GM18499 (cell line): ENCODE measurements around the gene PAK2.
"Not testable (repeated sequence)": the region's sequence is repeated elsewhere in the genome, so short reads cannot be mapped to it uniquely, and the experiment has no call there.

ENCODE experiments used
- ATAC-seq: cut with Tn5 transposase; IDR thresholded peaks from one replicate; pipeline ENCODE4 v1.9.1; 2021; ENCODE audit warnings: moderate number of reproducible peaks; ENCODE audit not compliant: insufficient read depth, unreplicated experiment

PAK2 gene

GRCh38 chr3:196777836-196778235 lies 38.2 kb downstream of the PAK2 start:
- ATAC-seq = no peak

- ATAC-seq = no peak
Measured at GRCh38 chr3:196778755-196779154, 39.1 kb downstream of the PAK2 start.

GRCh38 chr3:196782511-196782910 lies 42.9 kb downstream of the PAK2 start:
- ATAC-seq = no peak

GRCh38 chr3:196788528-196788927 lies 48.9 kb downstream of the PAK2 start:
- ATAC-seq = no peak

GRCh38 chr3:196789885-196790359 lies 50.3 kb downstream of the PAK2 start:
- ATAC-seq = no peak

- no peak for ATAC-seq
Measured at GRCh38 chr3:196790636-196791035, 51.0 kb downstream of the PAK2 start.

- no peak for ATAC-seq
Measured at GRCh38 chr3:196792771-196793170, 53.1 kb downstream of the PAK2 start.

- no peak for ATAC-seq
Measured at GRCh38 chr3:196793246-196793645, 53.6 kb downstream of the PAK2 start.

- no peak for ATAC-seq
Measured at GRCh38 chr3:196794467-196794866, 54.8 kb downstream of the PAK2 start.

GRCh38 chr3:196796317-196796716 lies 56.7 kb downstream of the PAK2 start:
- no peak for ATAC-seq

GRCh38 chr3:196800742-196801434 lies 61.2 kb downstream of the PAK2 start:
- ATAC-seq = no peak

GRCh38 chr3:196803891-196804468 lies 64.3 kb downstream of the PAK2 start:
- ATAC-seq = no peak

- ATAC-seq = no peak
Measured at GRCh38 chr3:196804773-196805172, 65.1 kb downstream of the PAK2 start.

GRCh38 chr3:196810963-196811581 lies 71.4 kb downstream of the PAK2 start:
- ATAC-seq = no peak

GRCh38 chr3:196812853-196813252 lies 73.2 kb downstream of the PAK2 start:
- ATAC-seq = no peak

- no peak for ATAC-seq
Measured at GRCh38 chr3:196813903-196814302, 74.2 kb downstream of the PAK2 start.

- ATAC-seq = no peak
Measured at GRCh38 chr3:196821806-196822355, 82.2 kb downstream of the PAK2 start.

GRCh38 chr3:196829651-196830050 lies 90.0 kb downstream of the PAK2 start:
- ATAC-seq = not testable (repeated sequence)

GRCh38 chr3:196835086-196835485 lies 95.4 kb downstream of the PAK2 start:
- no peak for ATAC-seq

GRCh38 chr3:196836626-196837025 lies 97.0 kb downstream of the PAK2 start:
- ATAC-seq = not testable (repeated sequence)

- no peak for ATAC-seq
Measured at GRCh38 chr3:196837819-196838420, 98.3 kb downstream of the PAK2 start.
